UCSD-AML1 (cell line): ENCODE data around the gene LECT2.

ENCODE experiments used
- DNase-seq: peaks from one replicate; lab custom pipeline; 2025; ENCODE audit not compliant: unreplicated experiment; lab: John Stamatoyannopoulos, UW

Gene LECT2

DNA sequence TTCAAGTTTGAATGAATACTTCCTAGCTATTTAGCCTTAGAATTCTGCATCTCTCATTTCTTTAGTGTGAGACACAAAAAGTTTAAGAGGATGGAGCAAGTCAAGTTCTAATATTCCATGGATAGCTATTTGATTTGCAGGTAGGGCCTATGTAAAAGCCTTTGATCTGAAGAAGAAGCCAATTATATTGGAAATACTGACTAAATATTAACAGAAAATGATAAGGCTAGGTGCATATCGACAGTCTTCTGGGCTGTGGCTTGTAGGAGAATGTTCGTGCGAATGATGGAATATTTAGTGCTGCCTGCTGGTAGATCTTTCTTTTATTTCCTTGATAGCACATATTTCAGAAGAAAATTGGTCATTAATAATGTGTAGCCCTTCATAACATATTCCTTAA is at the start of gene LECT2:
LECT2 (minus strand) TSS at position 85 of the 400 bp plus-strand sequence. CDS start 150 bp downstream, outside the sequence.
- no peak for DNase-seq

DNA sequence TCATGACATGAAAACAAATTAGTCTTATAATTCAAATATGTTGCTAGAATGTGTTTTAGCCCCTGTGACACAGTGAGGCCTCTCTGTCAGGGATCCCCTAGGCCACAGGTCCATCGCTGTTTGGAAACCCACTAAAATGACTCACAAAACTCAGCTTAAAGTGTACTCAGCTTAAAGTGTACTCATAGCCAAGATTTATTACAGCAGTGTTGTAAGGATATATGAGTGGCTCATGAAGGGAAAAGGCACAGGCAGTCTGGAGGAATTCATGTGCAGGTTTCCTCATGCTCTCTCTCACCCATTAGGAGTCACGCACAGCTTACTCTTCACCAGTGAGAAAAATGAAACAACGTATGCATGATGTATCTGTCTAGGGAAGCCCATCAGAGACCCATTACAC is 49.7 kb upstream of the LECT2 start:
- no peak for DNase-seq

DNA sequence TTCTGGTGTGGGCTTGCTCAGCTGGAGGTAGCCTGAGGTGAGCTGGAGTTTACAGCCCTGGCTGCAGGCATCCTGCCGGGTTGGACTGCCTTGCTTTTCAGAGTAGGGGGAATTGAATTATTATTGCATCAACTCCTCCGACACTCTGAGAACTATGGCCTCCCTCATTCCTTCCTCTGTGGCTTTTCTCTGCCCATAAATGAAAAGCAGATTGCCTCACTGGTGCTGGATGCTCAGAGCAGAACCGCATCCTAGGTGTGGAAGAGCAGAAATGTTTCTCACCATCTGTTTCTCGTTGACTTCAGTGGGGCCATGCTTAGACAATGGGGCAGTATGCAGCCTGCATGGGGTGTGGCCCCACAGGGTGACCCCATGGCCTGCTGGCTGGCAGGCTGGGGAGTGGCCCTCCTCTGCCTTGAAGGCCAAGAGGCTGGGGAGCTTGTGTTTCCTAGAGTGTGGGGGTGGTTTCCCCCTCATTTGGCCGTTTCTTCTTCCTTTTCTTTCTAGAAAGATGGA is 46.7 kb upstream of the LECT2 start:
- DNase-seq = peak; percentile 45

DNA sequence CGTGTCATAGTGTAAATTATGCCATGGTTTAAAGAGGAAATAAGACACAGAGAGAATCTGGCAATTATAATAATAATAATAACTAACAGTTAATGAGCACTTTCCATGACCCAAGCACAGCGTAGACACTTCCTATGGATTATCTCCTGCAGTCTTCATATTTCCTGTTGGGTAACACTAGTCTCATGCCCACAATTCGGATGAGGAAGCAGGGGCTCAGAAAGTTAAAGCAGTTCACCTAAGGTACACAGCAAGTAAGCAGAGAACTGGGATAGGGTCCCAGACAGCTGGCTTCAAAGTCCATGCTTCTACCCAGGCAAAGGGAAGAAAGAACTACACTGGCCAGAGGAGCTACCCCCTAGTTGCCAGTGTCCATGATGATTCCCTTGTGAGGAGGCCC is 46.1 kb upstream of the LECT2 start:
- no peak for DNase-seq

GRCh38 chr5:136000147-136000546 is 45.4 kb upstream of the LECT2 start:
- no peak for DNase-seq

DNA sequence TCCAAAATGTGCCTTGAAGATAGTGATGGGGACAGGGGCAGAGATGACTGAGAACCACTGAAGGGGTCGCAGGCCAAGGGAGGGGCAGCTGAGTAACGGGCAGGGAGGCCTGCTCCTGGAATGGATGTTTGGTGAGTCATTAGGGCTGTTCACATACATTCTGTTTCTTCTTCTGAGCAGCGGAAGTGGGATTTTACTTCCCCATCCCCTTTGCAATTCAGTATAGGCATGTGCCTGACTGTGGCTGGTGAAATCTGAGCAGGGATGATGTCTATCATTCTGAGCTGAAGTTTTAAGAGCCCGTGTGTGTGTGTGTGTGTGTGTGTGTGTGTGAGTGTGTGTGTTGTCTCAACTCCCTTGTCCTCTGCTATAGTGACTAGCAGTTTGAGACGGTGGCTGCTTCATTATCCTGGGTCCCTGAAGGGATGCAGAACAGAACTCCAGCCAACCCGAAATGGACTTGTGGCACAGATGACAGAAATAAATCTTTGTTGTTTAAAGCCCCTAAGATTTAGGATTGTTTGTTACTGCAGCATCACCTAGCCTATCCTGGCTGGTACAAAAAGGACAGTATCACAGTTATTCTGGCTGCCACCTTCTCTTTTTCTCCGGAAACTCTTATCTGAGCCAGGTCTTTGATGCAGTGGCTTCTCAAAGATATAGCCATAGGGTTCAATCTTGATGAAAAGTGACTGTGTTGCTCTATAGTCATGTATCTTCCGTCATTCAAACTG is 44.8 kb upstream of the LECT2 start:
- DNase-seq = peak; percentile 71

- no peak for DNase-seq
These were observed 44.1 kb upstream of the LECT2 start for GRCh38 chr5:135998889-135999288.

- no peak for DNase-seq
These were observed 43.0 kb upstream of the LECT2 start for GRCh38 chr5:135997673-135998335.

DNA sequence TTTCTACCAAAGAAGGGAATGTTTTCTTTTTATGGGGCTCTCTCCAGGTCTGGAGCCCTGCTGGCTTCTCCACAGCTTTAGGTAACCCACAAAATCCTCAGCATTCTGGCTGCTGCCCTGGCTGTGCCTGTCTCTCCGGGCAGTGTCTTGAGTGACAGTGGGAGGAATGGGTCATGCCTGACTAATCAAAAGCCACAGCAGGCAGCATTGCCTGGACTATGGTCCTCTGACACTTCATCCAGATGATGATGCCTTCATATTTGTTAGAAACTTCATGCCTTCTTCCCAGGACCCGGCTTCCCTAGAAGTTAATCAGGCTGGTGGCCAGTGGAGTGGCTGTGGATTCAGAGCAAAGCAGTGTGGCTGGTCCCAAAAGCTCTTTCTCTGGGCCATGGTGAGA is 41.8 kb upstream of the LECT2 start:
- no peak for DNase-seq

- DNase-seq = no peak
These were observed 41.2 kb upstream of the LECT2 start for GRCh38 chr5:135995976-135996375.

DNA sequence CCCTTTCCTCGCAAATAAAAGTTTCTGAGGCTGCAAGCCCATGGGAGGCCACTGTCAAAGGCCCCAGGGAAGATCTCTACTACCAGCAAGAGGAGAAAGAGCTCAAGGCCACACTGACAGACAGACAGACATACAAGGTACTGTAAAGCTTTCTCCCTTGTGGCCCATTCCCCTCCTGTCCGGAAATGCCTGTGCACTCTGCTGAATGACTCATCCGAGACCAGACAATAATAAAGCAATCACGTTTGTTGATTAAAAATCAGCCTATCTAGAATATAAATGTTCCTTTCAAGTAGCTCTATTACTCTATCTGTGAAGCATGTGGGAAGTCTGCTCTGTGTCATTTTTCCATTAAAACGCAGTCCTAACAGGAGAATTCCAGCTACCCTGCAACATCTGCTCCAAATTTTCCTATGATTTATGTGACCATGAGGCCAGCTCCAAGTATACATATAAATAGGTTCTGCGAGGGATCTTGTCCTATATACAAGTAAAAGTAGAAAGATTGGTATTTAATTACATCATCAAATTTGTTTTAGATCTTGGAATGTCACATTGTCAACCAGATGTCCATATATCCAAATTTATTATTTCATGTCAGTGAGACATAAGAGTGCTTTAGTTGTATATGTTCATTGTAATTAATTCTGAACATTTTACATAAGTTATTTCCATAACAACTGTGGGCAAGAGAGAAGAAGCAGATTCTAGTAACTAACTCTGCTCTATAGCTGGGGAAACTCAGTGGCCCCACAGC is 39.3 kb upstream of the LECT2 start:
- DNase-seq = no peak

DNA sequence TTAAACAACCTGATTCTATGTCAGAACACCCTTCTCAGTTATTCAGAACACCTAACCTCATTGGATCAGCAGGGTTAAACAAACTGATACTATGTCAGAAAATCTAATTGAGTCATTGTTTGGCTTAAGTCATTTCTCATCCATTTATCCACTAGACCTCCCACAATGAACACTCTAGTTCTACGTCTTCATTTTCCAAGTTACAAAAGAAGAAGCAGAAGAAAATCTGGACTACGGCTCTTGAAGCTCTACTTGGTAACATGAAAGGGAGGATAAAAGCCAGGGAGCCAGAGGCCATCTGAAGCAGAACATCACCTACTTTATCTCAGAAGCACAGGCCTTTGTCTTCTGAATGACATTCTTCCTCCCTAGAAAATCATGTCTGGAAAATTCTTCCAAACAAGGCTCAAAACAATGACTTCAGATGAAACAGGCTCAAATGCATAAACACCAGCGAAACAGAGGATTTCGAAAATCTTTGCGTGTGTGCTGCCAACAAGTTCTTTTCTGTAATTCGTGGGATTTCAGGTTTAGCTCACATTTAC is 38.6 kb upstream of the LECT2 start:
- DNase-seq = no peak

GRCh38 chr5:135991429-135991828 is 36.6 kb upstream of the LECT2 start:
- no peak for DNase-seq

GRCh38 chr5:135990528-135991255 is 35.9 kb upstream of the LECT2 start:
- no peak for DNase-seq

GRCh38 chr5:135989686-135990085 is 34.9 kb upstream of the LECT2 start:
- DNase-seq = no peak

GRCh38 chr5:135988546-135988945 is 33.8 kb upstream of the LECT2 start:
- DNase-seq = no peak

- no peak for DNase-seq
These were observed 32.2 kb upstream of the LECT2 start for GRCh38 chr5:135986891-135987401.

- no peak for DNase-seq
These were observed 31.6 kb upstream of the LECT2 start for GRCh38 chr5:135986401-135986800.

- no peak for DNase-seq
These were observed 31.2 kb upstream of the LECT2 start for GRCh38 chr5:135985951-135986350.

- DNase-seq = no peak
These were observed 25.8 kb upstream of the LECT2 start for GRCh38 chr5:135980620-135981019.

DNA sequence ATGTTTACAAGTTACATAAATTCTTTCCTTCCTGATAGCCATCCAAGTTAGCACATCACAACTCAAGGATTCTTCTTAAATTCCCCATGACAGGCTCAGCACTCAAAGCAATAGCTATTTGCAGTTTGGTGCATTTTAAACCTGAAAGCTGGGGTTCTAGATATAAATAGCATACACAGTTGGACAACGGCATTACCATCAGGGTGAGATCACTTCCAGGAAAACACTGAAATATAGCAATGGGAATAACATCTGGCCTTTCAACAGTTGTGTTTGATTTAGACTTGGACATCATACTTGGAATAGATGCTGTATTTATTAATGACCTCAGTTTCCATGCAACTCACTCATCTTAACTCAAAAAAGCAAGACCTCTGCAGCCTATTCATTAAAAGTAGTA is 24.7 kb upstream of the LECT2 start:
- DNase-seq = no peak
